ENCODE measurements around the gene CASR.

GRCh38 chr3:122186372-122186771 lies 2.9 kb downstream of the CASR start:
- TF ChIP-seq, protein P1, sequence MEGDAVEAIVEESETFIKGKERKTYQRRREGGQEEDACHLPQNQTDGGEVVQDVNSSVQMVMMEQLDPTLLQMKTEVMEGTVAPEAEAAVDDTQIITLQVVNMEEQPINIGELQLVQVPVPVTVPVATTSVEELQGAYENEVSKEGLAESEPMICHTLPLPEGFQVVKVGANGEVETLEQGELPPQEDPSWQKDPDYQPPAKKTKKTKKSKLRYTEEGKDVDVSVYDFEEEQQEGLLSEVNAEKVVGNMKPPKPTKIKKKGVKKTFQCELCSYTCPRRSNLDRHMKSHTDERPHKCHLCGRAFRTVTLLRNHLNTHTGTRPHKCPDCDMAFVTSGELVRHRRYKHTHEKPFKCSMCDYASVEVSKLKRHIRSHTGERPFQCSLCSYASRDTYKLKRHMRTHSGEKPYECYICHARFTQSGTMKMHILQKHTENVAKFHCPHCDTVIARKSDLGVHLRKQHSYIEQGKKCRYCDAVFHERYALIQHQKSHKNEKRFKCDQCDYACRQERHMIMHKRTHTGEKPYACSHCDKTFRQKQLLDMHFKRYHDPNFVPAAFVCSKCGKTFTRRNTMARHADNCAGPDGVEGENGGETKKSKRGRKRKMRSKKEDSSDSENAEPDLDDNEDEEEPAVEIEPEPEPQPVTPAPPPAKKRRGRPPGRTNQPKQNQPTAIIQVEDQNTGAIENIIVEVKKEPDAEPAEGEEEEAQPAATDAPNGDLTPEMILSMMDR (IDR thresholded peaks at IDR 0.05) = no peak
- TF ChIP-seq POLR2AphosphoS5 (IDR thresholded peaks at IDR 0.05) = no peak
- TF ChIP-seq EP300 (IDR thresholded peaks at IDR 0.05; ENCODE audit: low read depth) = no peak
- no peak for TF ChIP-seq POLR2A (IDR thresholded peaks at IDR 0.05)

Measured in transverse colon (tissue), 4 donors.